IMR-90 (cell line): ENCODE measurements around the gene VPS37C.

Experiments used
- BHLHE40 ChIP-seq: fragments of 150-350 bp; IDR thresholded peaks from 2 replicates; pipeline ENCODE4 v1.6.1; 2016; ENCODE audit warnings: mild to moderate bottlenecking, low read depth, low read length
- CTCF ChIP-seq: conservative IDR thresholded peaks from 2 replicates; pipeline ENCODE4 v1.5.1; 2012; ENCODE audit warnings: mild to moderate bottlenecking, low read depth, low read length, improper control_type of control experiment

- TF ChIP-seq CTCF (no peak), BHLHE40 (no peak)
Measured at GRCh38 chr11:61132646-61133045, 28.6 kb downstream of the VPS37C start.
